GM12872 (cell line): Measurements from ENCODE around the gene ADTRP.

Experiments used
- TF ChIP-seq, protein P1 (sequence below): IDR thresholded peaks from 3 replicates; pipeline ENCODE4 v1.5.1; 2011; ENCODE audit warnings: low read depth, mild to moderate bottlenecking, low read length, moderate library complexity; ENCODE audit not compliant: insufficient read depth

Gene ADTRP, protein sequence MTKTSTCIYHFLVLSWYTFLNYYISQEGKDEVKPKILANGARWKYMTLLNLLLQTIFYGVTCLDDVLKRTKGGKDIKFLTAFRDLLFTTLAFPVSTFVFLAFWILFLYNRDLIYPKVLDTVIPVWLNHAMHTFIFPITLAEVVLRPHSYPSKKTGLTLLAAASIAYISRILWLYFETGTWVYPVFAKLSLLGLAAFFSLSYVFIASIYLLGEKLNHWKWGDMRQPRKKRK

GRCh38 chr6:11778648-11779328, at the start of gene ADTRP:
TSS of gene ADTRP (minus strand) at chr6:11778803. CDS start at chr6:11778759, 44 bp downstream.
- TF ChIP-seq, protein P1, sequence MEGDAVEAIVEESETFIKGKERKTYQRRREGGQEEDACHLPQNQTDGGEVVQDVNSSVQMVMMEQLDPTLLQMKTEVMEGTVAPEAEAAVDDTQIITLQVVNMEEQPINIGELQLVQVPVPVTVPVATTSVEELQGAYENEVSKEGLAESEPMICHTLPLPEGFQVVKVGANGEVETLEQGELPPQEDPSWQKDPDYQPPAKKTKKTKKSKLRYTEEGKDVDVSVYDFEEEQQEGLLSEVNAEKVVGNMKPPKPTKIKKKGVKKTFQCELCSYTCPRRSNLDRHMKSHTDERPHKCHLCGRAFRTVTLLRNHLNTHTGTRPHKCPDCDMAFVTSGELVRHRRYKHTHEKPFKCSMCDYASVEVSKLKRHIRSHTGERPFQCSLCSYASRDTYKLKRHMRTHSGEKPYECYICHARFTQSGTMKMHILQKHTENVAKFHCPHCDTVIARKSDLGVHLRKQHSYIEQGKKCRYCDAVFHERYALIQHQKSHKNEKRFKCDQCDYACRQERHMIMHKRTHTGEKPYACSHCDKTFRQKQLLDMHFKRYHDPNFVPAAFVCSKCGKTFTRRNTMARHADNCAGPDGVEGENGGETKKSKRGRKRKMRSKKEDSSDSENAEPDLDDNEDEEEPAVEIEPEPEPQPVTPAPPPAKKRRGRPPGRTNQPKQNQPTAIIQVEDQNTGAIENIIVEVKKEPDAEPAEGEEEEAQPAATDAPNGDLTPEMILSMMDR = no peak

DNA sequence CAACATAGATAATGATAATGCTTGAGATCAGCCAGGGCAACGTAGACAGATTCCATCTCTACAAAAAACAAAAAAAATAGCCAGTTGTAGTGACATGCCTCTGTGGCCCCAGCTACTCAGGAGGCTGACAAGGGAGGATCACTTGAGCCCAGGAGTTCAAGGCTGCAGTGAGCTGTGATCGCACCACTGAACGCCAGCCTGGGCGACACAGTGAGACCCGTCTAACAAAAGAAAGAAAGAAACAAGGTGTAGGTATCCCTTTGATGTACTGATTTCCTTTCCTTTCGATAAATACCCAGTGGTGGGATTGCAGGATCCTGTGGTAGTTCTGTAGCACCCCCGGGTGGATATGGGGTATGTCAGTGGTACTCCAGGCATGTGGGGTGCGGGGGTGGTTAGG, 48.2 kb upstream of the ADTRP start:
- TF ChIP-seq, protein P1 = no peak

- TF ChIP-seq, protein P1 = no peak
Measured at GRCh38 chr6:11824986-11825385, 46.4 kb upstream of the ADTRP start.

DNA sequence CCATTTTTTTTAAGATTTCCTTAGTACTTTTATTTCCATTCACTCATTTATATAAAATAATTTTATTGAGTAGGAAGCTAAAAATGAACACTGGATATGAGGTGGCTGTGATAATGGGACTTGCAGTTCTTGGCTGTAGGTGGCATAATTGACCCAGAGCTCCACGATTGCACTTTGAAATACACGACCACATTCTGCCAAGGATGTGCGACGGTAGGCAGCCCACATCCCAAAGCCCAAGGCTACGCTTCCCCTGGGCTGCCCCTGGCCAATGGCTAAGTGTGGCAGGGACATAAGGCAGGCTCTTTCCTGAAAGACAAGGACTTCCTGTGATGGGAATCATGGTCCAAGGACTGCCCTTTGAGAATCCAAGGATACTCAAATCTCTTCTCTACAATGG, 43.7 kb upstream of the ADTRP start:
- TF ChIP-seq, protein P1 = peak; percentile 18; the same call in 1 of the 3 replicates

DNA sequence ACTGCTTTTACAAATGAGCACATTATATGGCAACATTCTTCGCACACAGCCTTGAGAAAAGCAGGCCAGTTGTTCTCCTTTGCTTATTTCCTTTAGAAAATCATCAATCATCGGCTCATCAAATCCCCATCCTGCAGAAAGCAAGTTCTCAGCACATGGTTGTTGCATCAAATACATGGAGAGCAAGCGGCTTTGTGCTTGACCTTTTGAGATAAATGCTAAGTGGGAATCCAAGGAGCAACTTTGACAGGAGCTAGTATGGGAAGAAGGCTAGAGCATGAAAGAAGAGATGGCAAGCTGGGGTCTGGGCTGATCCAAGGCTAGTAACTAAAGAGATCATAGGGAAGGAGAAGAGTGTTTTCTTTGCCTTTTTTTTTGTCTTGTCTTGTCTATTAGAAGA, 43.2 kb upstream of the ADTRP start:
- TF ChIP-seq, protein P1 = no peak

DNA sequence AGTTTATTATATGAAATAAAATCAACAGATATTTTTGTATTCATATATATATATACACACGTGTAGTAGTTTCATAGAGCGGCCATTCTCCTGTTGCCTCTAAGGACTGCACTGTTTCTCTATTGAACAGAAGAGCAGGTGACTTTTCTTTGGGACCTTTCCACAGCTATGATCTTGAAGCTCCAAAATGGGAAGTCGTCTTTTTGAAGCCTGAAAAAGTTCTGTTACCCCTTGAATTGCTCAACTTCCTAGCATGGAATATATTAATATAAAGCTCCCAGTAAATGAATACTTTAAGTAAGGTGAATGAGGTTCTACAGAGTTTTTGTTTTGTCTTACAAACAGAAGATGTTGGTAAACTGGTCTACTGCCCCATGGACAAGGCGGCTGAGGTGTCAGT, 42.2 kb upstream of the ADTRP start:
- TF ChIP-seq, protein P1 = no peak

DNA sequence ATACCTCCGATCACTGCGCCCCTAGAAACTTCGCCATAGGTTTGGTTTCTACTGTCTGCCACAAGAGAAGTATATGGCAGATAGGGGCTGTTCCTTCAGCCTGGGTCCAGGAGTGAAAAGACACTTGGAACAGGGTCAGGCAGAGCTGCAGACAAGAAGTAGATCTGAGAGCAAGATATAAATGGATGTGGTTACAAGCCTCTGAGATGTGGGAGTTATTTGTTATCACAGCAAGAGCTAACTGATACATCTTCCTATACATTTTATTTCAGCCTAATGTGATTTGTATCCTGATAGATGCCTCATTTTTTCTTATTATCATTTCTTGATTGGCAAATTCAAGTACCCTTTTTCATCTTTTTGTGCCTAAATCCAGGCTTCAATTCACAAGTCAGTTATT, 40.9 kb upstream of the ADTRP start:
- TF ChIP-seq, protein P1 = no peak
